VCaP (cell line): Measurements from ENCODE around the gene E2F8.

Experiments
- H3K27ac ChIP-seq: fragments of 450-650 bp; 2 replicates; pipeline ENCODE4 v1.5.1; 2017
- CTCF ChIP-seq: fragments of 450-650 bp; conservative IDR thresholded peaks from 2 replicates; pipeline ENCODE4 v1.5.1; 2017; ENCODE audit warnings: mild to moderate bottlenecking, moderate library complexity

The E2F8 gene

GRCh38 chr11:19191530-19192169 is 49.1 kb downstream of the E2F8 start:
- TF ChIP-seq CTCF: no peak
- H3K27ac ChIP-seq: no peak overlapping the region

- no peak overlapping the region for H3K27ac ChIP-seq
- TF ChIP-seq CTCF: no peak
These were observed 52.9 kb downstream of the E2F8 start for GRCh38 chr11:19187833-19188258.

- H3K27ac ChIP-seq: no peak overlapping the region
- no peak for TF ChIP-seq CTCF
These were observed 53.5 kb downstream of the E2F8 start for GRCh38 chr11:19187114-19187832.

- H3K27ac ChIP-seq: no peak overlapping the region
- TF ChIP-seq CTCF: no peak
These were observed 55.2 kb downstream of the E2F8 start for GRCh38 chr11:19185516-19186052.

- no peak overlapping the region for H3K27ac ChIP-seq
- TF ChIP-seq CTCF: no peak
These were observed 55.7 kb downstream of the E2F8 start for GRCh38 chr11:19185036-19185435.

GRCh38 chr11:19183646-19184045 is 57.1 kb downstream of the E2F8 start:
- H3K27ac ChIP-seq: no peak overlapping the region
- no peak for TF ChIP-seq CTCF

GRCh38 chr11:19181531-19182261 is 59.0 kb downstream of the E2F8 start:
- no peak overlapping the region for H3K27ac ChIP-seq

More at GRCh38 chr11:19181531-19182261, 59.0 kb downstream of the E2F8 start:
- TF ChIP-seq CTCF: no peak
